SK-N-SH (cell line): ENCODE measurements around the gene SLC24A4.

Source experiments
- EP300 ChIP-seq, 2 experiments: IDR thresholded peaks; 2 replicates each; pipeline versions ENCODE4 v1.4.0 to v1.6.1; 2012; ENCODE audit warnings: borderline replicate concordance in 1 of 2, low read depth in 1 of 2, low read length in 1 of 2
- EZH2phosphoT487 ChIP-seq: fragments of 200-600 bp; sonication (generic); IDR thresholded peaks from 2 replicates; pipeline ENCODE4 v1.6.1; 2017; ENCODE audit warnings: low read depth, mixed run types, mild to moderate bottlenecking, antibody characterized with exemption, moderate library complexity, borderline replicate concordance
- FOSL2 ChIP-seq: IDR thresholded peaks from 2 replicates; pipeline ENCODE4 v1.4.0; 2012; ENCODE audit warnings: low read depth, mild to moderate bottlenecking, moderate library complexity, borderline replicate concordance
- RAD21 ChIP-seq: IDR thresholded peaks from 2 replicates; pipeline ENCODE4 v1.6.1; 2012; ENCODE audit warnings: mild to moderate bottlenecking, low read length
- RCOR1 ChIP-seq: fragments of 150-350 bp; IDR thresholded peaks from 2 replicates; pipeline ENCODE4 v1.6.1; 2017; ENCODE audit warnings: antibody characterized with exemption, low read length
- RFX5 ChIP-seq: IDR thresholded peaks from 2 replicates; pipeline ENCODE4 v1.6.1; 2012; ENCODE audit warnings: mild to moderate bottlenecking, improper control_type of control experiment, low read length
- RXRA ChIP-seq: IDR thresholded peaks from 2 replicates; pipeline ENCODE4 v1.4.0; 2012; ENCODE audit warnings: low read depth, mild to moderate bottlenecking, borderline replicate concordance
- SIN3A ChIP-seq: IDR thresholded peaks from 2 replicates; pipeline ENCODE4 v1.6.1; 2012; ENCODE audit warnings: low read depth, mild to moderate bottlenecking, low read length, moderate library complexity, borderline replicate concordance
- SMC3 ChIP-seq: IDR thresholded peaks from 2 replicates; pipeline ENCODE4 v1.6.1; 2012; ENCODE audit warnings: low read depth, low read length, improper control_type of control experiment
- TAF1 ChIP-seq: IDR thresholded peaks from 2 replicates; pipeline ENCODE4 v1.6.1; 2012; ENCODE audit warnings: low read depth, mild to moderate bottlenecking, low read length, moderate library complexity, borderline replicate concordance
- ZBTB33 ChIP-seq: IDR thresholded peaks from 2 replicates; pipeline ENCODE4 v1.4.0; 2012; ENCODE audit warnings: low read depth, borderline replicate concordance
- TF ChIP-seq, protein P1 (sequence below): fragments of 200-600 bp; sonication (generic); IDR thresholded peaks from 2 replicates; pipeline ENCODE4 v1.6.1; 2017; ENCODE audit warnings: antibody characterized with exemption, mild to moderate bottlenecking, moderate library complexity
- TF ChIP-seq, protein P2 (sequence below): fragments of 150-350 bp; IDR thresholded peaks from 2 replicates; pipeline ENCODE4 v1.6.1; 2017; ENCODE audit warnings: antibody characterized with exemption, low read length, low read depth, borderline replicate concordance
- TF ChIP-seq, protein P3 (sequence below): IDR thresholded peaks from 2 replicates; pipeline ENCODE4 v1.4.0; 2012; ENCODE audit warnings: low read depth, borderline replicate concordance

GRCh38 chr14:92480856-92481255 lies 157.9 kb downstream of the SLC24A4 start:
- TF ChIP-seq EZH2phosphoT487 (no peak), RFX5 (no peak), RAD21 (no peak), SIN3A (no peak), FOSL2 (no peak), ZBTB33 (no peak), EP300 (IDR thresholded peaks at IDR 0.05; ENCODE audit: borderline replicate concordance in 1 of 2, low read depth in 1 of 2, low read length in 1 of 2) (no peak), TAF1 (no peak), RXRA (no peak), SMC3 (no peak), RCOR1 (no peak)
- TF ChIP-seq, protein P1, sequence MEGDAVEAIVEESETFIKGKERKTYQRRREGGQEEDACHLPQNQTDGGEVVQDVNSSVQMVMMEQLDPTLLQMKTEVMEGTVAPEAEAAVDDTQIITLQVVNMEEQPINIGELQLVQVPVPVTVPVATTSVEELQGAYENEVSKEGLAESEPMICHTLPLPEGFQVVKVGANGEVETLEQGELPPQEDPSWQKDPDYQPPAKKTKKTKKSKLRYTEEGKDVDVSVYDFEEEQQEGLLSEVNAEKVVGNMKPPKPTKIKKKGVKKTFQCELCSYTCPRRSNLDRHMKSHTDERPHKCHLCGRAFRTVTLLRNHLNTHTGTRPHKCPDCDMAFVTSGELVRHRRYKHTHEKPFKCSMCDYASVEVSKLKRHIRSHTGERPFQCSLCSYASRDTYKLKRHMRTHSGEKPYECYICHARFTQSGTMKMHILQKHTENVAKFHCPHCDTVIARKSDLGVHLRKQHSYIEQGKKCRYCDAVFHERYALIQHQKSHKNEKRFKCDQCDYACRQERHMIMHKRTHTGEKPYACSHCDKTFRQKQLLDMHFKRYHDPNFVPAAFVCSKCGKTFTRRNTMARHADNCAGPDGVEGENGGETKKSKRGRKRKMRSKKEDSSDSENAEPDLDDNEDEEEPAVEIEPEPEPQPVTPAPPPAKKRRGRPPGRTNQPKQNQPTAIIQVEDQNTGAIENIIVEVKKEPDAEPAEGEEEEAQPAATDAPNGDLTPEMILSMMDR: no peak
- TF ChIP-seq, protein P2, sequence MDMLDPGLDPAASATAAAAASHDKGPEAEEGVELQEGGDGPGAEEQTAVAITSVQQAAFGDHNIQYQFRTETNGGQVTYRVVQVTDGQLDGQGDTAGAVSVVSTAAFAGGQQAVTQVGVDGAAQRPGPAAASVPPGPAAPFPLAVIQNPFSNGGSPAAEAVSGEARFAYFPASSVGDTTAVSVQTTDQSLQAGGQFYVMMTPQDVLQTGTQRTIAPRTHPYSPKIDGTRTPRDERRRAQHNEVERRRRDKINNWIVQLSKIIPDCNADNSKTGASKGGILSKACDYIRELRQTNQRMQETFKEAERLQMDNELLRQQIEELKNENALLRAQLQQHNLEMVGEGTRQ: no peak
- TF ChIP-seq, protein P3, sequence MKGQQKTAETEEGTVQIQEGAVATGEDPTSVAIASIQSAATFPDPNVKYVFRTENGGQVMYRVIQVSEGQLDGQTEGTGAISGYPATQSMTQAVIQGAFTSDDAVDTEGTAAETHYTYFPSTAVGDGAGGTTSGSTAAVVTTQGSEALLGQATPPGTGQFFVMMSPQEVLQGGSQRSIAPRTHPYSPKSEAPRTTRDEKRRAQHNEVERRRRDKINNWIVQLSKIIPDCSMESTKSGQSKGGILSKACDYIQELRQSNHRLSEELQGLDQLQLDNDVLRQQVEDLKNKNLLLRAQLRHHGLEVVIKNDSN: no peak
